Activated naive CD4-positive, alpha-beta T cell treated with anti-CD3 and anti-CD28 coated beads, Interleukin-2, amount 50 U/mL, for 24 hours (primary cell): Measurements from ENCODE around the gene AK1.
"Not testable (repeated sequence)": the region's sequence is repeated elsewhere in the genome, so short reads cannot be mapped to it uniquely, and the experiment has no call there.

Source experiments
- H3K27ac Mint-ChIP-seq: one replicate; pipeline ENCODE4 v1.8.0; 2021; ENCODE audit warnings: mild to moderate bottlenecking, mixed read lengths
- H3K27me3 Mint-ChIP-seq: one replicate; pipeline ENCODE4 v1.8.0; 2021; ENCODE audit warnings: mixed read lengths
- H3K36me3 Mint-ChIP-seq: one replicate; pipeline ENCODE4 v1.8.0; 2021; ENCODE audit warnings: mixed read lengths
- H3K4me1 Mint-ChIP-seq: one replicate; pipeline ENCODE4 v1.8.0; 2021; ENCODE audit warnings: mixed read lengths
- H3K4me3 Mint-ChIP-seq: one replicate; pipeline ENCODE4 v1.8.0; 2021; ENCODE audit warnings: mild to moderate bottlenecking, mixed read lengths
- H3K9me3 Mint-ChIP-seq: one replicate; pipeline ENCODE4 v1.8.0; 2021; ENCODE audit warnings: mixed read lengths

AK1 gene

DNA sequence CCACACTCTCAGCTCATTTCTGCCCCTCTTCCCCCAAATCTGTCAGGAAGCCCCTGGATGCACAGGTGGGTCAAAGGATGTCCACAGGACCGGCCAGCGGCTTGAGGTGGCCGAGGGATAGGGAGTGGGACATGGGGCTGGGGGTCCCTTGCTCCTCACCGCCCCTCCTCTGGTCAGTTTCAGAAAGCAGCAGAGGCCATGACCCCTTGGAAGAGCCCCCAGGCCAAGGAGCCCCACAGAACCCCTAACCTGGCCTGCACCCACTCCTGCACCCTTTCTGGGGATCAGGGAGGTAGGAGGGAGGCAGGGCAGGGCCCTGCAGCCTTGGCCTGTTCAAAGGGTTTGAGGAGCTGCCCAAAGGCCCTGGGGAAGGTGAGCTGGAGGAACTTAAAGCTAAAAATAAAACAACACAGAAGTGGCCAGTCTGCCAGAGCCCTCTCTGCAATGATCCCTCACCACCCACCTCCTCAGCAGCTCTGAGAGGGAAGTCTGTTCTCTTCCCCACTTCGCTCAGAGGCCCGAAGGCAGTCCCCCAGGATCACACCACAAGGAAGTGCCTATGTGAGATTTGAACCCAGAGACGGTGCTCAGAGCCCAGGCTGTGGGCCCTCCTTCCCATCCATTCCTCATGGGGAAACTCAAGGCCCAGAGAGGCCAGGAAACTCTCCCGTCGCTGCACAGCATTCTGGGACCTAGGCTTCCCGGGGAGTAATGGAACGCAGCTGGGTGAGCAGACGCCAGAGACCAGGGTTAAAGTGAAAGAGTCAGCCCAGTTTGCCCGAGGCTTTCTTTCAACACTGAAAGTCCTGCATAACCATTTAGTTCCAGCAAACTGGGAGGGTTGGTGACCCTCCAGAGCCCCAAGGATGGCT, 23.9 kb downstream of the AK1 start:
- Mint-ChIP-seq H3K27ac (peak overlapping the region; percentile 92), H3K36me3 (peaks cover 12% of the 10 kb centered on the region), H3K27me3 (no peaks in the 10 kb centered on the region), H3K9me3 (no peaks in the 10 kb centered on the region), H3K4me1 (peaks cover 36% of the 10 kb centered on the region), H3K4me3 (peak overlapping the region; percentile 90)

- peaks cover 36% of the 10 kb centered on the region for H3K4me1 Mint-ChIP-seq
- H3K36me3 Mint-ChIP-seq = peaks cover 14% of the 10 kb centered on the region
- H3K9me3 Mint-ChIP-seq = no peaks in the 10 kb centered on the region
- peak overlapping the region; percentile 80 for H3K27ac Mint-ChIP-seq
- H3K4me3 Mint-ChIP-seq = peak overlapping the region; percentile 66
- H3K27me3 Mint-ChIP-seq = no peaks in the 10 kb centered on the region
Measured at GRCh38 chr9:127852829-127853228, 24.6 kb downstream of the AK1 start.

- Mint-ChIP-seq H3K36me3 (peaks cover 14% of the 10 kb centered on the region), H3K9me3 (no peaks in the 10 kb centered on the region), H3K4me1 (peaks cover 28% of the 10 kb centered on the region), H3K4me3 (no peak overlapping the region), H3K27me3 (no peaks in the 10 kb centered on the region), H3K27ac (no peak overlapping the region)
Measured at GRCh38 chr9:127850286-127850830, 27.1 kb downstream of the AK1 start.

DNA sequence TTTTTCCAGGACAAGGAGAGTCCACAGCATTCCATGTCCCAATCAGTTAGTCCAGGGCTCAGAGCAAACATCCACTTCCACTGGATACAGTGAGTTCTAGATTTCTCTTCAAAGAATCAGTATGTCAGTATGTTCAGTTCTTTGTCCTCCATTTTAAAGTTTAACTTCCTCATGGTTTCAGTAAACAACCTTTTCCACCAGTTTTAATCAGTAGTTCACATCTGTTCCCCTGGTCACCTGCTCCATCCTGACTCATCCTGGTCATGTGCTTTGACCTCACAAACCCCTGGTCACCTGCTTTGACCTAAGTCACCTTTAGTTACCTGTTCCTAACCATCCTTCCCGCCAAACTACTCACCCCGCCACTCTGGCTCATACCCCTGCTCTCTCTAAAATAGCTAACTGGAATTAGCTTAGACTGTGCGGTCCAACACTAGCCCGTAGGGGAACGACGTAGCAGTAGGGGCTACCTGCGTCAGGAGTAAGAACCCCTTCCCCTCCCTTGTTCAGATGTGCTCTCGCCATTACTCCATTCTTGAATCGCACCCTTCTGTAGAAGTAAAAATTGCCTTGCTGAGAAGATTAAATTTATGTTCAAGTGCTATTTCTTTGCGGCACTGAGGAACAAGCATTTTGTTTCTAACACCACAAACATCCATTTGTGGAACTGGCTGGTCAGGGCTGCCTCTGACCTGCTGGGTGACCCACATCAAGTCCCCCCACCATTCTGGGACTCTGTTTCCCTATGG, 28.5 kb downstream of the AK1 start:
- no peak overlapping the region for H3K27ac Mint-ChIP-seq
- no peaks in the 10 kb centered on the region for H3K27me3 Mint-ChIP-seq
- H3K9me3 Mint-ChIP-seq = no peaks in the 10 kb centered on the region
- H3K4me1 Mint-ChIP-seq = peaks cover 20% of the 10 kb centered on the region
- H3K4me3 Mint-ChIP-seq = no peak overlapping the region
- peaks cover 14% of the 10 kb centered on the region for H3K36me3 Mint-ChIP-seq

DNA sequence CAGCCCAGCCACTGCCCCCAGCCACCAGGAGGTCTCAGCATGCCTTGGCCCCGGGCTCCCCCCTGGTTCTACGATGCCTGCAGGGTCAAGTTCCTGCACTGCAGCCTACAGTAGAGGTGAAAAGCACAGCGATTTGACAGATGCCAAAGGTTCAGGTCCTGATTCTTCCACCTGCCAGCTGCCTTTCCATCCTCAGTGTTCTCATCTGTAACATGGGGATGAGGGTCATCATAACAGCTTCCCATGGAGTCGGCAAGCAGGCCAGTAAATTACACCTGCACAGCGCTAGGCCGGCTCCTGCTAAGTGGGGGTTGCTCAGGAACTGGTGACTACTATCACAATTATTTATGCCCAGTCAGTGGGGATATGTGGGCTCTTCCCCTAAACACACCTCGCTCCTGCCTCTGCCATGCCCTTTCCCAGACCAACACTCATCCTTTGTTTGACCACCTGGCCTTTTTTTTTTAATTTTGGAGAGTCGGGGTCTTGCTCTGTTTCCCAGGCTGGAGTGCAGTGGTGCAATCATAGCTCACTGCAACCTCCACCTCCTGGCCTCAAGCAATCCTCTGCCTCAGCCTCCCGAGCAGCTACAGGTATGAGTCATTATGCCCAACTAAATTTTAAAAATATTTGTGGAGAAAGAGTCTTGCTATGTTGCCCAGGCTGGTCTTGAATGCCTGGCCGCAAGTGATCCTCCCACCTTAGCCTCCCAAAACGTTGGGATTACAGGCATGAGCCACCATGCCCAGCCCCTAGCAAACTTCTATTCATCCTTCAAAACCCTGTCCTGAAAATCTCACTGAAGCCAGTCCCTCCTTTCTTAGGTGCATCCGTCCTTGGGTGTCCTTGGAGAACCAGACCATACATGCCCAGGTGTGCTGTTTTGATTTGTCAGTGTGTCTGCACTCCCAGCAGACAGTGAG, 29.4 kb downstream of the AK1 start:
- Mint-ChIP-seq H3K27me3 (no peaks in the 10 kb centered on the region), H3K27ac (no peak overlapping the region), H3K36me3 (peaks cover 14% of the 10 kb centered on the region), H3K4me3 (no peak overlapping the region), H3K4me1 (peaks cover 16% of the 10 kb centered on the region), H3K9me3 (no peaks in the 10 kb centered on the region)

DNA sequence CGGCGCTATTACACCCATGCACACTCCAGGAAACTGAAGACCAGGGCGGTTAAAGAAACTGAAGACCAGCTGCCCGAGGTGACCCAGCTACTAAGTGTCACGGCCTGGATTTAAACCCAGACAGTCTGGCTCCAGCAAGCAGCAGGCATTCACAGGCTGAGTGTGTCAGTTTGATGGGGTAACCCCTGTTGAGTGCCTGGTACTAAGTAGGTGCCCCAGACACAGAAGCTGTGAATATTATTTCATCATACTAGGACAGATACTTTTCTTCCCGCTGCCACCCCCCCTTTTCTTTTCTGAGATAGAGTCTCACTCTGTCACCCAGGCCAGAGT, 30.3 kb downstream of the AK1 start:
- peaks cover 7% of the 10 kb centered on the region for H3K4me1 Mint-ChIP-seq
- peaks cover 14% of the 10 kb centered on the region for H3K36me3 Mint-ChIP-seq
- no peaks in the 10 kb centered on the region for H3K9me3 Mint-ChIP-seq
- no peaks in the 10 kb centered on the region for H3K27me3 Mint-ChIP-seq
- no peak overlapping the region for H3K4me3 Mint-ChIP-seq
- no peak overlapping the region for H3K27ac Mint-ChIP-seq

DNA sequence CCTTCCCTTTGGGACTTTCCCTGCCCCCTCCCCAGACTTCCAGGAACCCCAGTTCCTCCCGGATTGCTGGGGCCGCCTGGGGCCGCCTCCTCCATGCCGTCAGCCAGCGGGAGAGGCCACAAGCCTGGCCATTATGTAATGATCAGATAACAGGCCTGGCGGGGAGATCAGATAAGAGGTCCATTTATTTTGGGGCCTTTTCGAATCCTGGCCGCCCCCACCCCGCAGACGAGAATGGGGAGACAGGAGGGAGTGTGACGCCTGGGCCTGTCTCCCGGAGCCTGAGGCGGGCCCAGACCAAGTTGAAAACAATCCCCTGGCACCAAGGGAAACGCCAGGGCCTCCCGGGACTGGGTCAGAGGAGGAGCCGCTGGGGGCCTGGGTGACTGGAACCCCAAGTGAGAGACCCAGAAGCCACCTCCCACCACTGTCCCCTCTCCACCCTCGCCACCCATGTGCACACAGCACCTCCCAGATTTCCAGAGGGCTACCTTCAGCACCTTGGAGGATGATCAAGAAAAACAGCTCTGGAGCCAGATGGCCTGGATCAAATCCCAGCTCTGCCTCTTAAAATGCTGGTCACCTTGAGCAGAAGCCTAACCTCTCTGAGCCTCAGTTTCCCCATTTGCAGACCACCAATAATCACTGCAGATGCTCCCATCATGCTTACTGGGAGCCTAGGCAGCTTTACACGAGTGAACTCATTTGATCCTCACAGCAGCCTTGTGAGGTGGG, 30.9 kb downstream of the AK1 start:
- Mint-ChIP-seq H3K27ac (no peak overlapping the region), H3K4me3 (no peak overlapping the region), H3K27me3 (no peaks in the 10 kb centered on the region), H3K9me3 (no peaks in the 10 kb centered on the region), H3K4me1 (peaks cover 1% of the 10 kb centered on the region), H3K36me3 (peaks cover 14% of the 10 kb centered on the region)

DNA sequence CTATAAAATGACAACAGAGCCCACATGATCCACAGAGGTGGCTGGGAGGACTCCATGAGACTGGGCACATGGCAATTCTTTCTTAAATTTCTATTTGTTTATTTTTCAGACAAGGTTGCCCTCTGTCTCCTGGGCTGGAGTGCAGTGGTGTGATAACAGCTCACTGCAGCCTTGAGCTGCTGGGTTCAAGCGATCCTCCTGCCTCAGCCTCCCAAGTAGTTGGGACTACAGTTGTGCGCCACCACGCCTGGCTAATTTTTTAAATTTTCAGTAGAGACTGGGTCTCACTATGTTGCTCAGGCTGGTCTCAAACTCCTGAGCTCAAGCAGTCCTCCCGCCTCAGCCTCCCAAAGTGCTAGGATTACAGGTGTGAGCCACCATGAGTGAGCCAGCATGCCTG, 31.9 kb downstream of the AK1 start:
- H3K4me3 Mint-ChIP-seq, H3K9me3 Mint-ChIP-seq, H3K27me3 Mint-ChIP-seq, H3K27ac Mint-ChIP-seq, H3K4me1 Mint-ChIP-seq: not testable (repeated sequence)
- peaks cover 16% of the 10 kb centered on the region for H3K36me3 Mint-ChIP-seq

- no peaks in the 10 kb centered on the region for H3K27me3 Mint-ChIP-seq
- H3K4me3 Mint-ChIP-seq = no peak overlapping the region
- H3K4me1 Mint-ChIP-seq = no peaks in the 10 kb centered on the region
- no peaks in the 10 kb centered on the region for H3K9me3 Mint-ChIP-seq
- H3K36me3 Mint-ChIP-seq = peaks cover 13% of the 10 kb centered on the region
- H3K27ac Mint-ChIP-seq = no peak overlapping the region
Measured at GRCh38 chr9:127844821-127845359, 32.6 kb downstream of the AK1 start.

DNA sequence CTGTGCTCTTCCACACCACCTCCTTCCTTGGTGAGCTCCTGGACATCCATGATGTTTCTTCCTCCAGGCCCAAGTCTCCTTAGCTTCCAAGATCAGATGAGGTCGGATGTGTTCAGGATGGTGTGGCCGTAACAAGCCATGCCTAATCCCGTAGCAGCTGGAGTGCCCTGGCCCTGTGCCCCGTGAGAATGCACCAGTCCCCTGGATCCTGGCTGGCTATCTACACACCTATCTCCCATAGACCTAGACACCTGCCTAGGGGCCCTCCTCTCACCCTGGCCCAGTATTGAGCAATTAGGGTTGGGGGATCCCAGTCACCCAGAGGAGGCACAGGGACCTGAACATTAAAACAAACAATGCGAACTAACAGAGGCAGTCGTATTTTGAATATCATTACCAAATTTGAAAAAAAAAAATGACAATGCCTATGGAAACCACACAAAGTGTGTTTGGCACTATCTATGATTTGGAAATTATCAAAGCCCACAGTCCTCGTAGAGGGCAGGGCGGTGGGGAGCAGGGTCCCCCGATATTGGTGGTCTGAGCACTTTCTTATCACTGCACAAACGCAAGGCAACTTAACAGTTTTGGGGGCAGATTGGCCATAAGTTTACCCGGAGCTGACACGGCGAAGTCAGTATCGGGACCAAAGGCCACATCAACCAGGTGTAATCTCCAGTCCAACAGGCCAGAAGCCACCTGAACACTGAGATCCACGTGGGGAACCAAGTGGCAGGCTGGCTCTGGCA, 36.2 kb downstream of the AK1 start:
- Mint-ChIP-seq H3K27me3 (no peaks in the 10 kb centered on the region), H3K4me1 (no peaks in the 10 kb centered on the region), H3K4me3 (no peak overlapping the region), H3K36me3 (peaks cover 1% of the 10 kb centered on the region), H3K27ac (no peak overlapping the region), H3K9me3 (no peaks in the 10 kb centered on the region)

DNA sequence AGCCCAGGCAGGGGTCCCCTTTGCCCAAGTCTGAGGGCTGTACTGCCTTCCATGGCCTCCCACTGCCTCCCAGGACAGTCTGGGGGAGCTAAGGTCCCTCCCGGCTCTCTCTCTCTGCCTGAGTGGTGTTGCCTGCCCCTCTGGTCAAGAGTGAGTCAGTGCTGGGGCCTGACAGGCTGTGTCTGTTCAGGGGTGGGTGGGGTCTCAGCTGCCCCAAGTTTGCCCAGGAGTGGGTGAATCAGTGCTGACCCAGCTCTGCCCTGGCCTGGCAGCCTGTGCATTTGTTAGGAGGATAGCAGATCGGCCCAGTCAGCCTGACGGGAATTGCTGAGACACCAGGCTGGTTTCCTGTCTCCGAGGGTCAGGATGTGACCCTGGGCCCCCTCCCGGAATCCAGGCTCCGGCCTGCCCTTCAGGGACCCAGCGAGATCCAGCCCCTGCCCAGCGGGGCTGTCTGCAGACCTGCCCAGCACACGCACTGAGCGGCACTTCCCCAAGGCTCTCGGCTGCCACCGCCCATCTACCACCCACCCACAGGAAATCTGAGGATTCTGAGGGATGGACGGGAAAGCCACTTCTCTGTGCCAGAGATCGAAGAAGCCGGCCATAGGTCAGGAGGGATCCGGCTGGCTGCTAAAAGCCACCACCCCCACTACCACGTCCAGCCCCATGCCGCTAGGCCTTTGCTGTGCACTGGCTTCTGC, 38.9 kb downstream of the AK1 start:
- Mint-ChIP-seq H3K27ac (no peak overlapping the region), H3K27me3 (no peaks in the 10 kb centered on the region), H3K4me1 (peaks cover 6% of the 10 kb centered on the region), H3K36me3 (peaks cover 1% of the 10 kb centered on the region), H3K9me3 (no peaks in the 10 kb centered on the region), H3K4me3 (no peak overlapping the region)

- Mint-ChIP-seq H3K4me1 (peaks cover 14% of the 10 kb centered on the region), H3K27me3 (no peaks in the 10 kb centered on the region), H3K36me3 (peaks cover 1% of the 10 kb centered on the region), H3K27ac (no peak overlapping the region), H3K9me3 (no peaks in the 10 kb centered on the region), H3K4me3 (no peak overlapping the region)
Measured at GRCh38 chr9:127837346-127837745, 40.1 kb downstream of the AK1 start.

- H3K27me3 Mint-ChIP-seq, H3K9me3 Mint-ChIP-seq, H3K4me3 Mint-ChIP-seq, H3K36me3 Mint-ChIP-seq, H3K27ac Mint-ChIP-seq: not testable (repeated sequence)
- peaks cover 17% of the 10 kb centered on the region for H3K4me1 Mint-ChIP-seq
Measured at GRCh38 chr9:127836561-127836960, 40.9 kb downstream of the AK1 start.
